ENCODE results near the gene SRGAP2B. TPM values are rescaled to one million over a fixed set of nuclear protein-coding genes. Genes with fewer than 3 reads are reported as not detected.
"Not testable (repeated sequence)": the region's sequence is repeated elsewhere in the genome, so short reads cannot be mapped to it uniquely, and the experiment has no call there.

The SRGAP2B gene
- total RNA-seq, 2 experiments from 2014 or later = 15.0 to 15.6 TPM

- not testable (repeated sequence) for H3K9me3 Mint-ChIP-seq, H3K27ac Mint-ChIP-seq, DNase-seq, H3K27me3 Mint-ChIP-seq, H3K4me3 Mint-ChIP-seq, H3K36me3 Mint-ChIP-seq, H3K4me1 Mint-ChIP-seq
Measured at GRCh38 chr1:145111674-145112073, 16.5 kb upstream of the SRGAP2B start.

- not testable (repeated sequence) for H3K4me1 Mint-ChIP-seq, H3K27ac Mint-ChIP-seq, H3K27me3 Mint-ChIP-seq, DNase-seq, H3K36me3 Mint-ChIP-seq, H3K4me3 Mint-ChIP-seq, H3K9me3 Mint-ChIP-seq
Measured at GRCh38 chr1:145103294-145103693, 8.2 kb upstream of the SRGAP2B start.

- not testable (repeated sequence) for H3K4me1 Mint-ChIP-seq, H3K27ac Mint-ChIP-seq, H3K36me3 Mint-ChIP-seq, DNase-seq, H3K4me3 Mint-ChIP-seq, H3K27me3 Mint-ChIP-seq, H3K9me3 Mint-ChIP-seq
Measured at GRCh38 chr1:145101725-145102124, 6.6 kb upstream of the SRGAP2B start.

- H3K36me3 Mint-ChIP-seq, H3K4me1 Mint-ChIP-seq, H3K9me3 Mint-ChIP-seq, H3K27me3 Mint-ChIP-seq, H3K27ac Mint-ChIP-seq: not testable (repeated sequence)
- H3K4me3 Mint-ChIP-seq = peak overlapping the region; percentile 60
- peak; percentile 15 for DNase-seq
Measured at GRCh38 chr1:145094655-145095211, 395 bp downstream of the SRGAP2B start.

GRCh38 chr1:145093517-145094149 lies 1.5 kb downstream of the SRGAP2B start:
- H3K4me3 Mint-ChIP-seq = peak overlapping the region; percentile 90
- not testable (repeated sequence) for H3K27ac Mint-ChIP-seq

GRCh38 chr1:145082483-145083255 lies 12.5 kb downstream of the SRGAP2B start:
- H3K9me3 Mint-ChIP-seq, H3K27ac Mint-ChIP-seq, H3K36me3 Mint-ChIP-seq, DNase-seq, H3K27me3 Mint-ChIP-seq, H3K4me1 Mint-ChIP-seq, H3K4me3 Mint-ChIP-seq: not testable (repeated sequence)

More at GRCh38 chr1:145093517-145094149, 1.5 kb downstream of the SRGAP2B start:
- not testable (repeated sequence) for H3K4me1 Mint-ChIP-seq, H3K36me3 Mint-ChIP-seq, H3K27me3 Mint-ChIP-seq, H3K9me3 Mint-ChIP-seq
- peak; percentile 3 for DNase-seq

- not testable (repeated sequence) for H3K36me3 Mint-ChIP-seq, H3K27me3 Mint-ChIP-seq, H3K27ac Mint-ChIP-seq, DNase-seq, H3K4me3 Mint-ChIP-seq, H3K4me1 Mint-ChIP-seq, H3K9me3 Mint-ChIP-seq
Measured at GRCh38 chr1:145080193-145080592, 14.9 kb downstream of the SRGAP2B start.

GRCh38 chr1:145079737-145080136 lies 15.4 kb downstream of the SRGAP2B start:
- H3K27me3 Mint-ChIP-seq, H3K9me3 Mint-ChIP-seq, H3K4me1 Mint-ChIP-seq, H3K36me3 Mint-ChIP-seq, H3K4me3 Mint-ChIP-seq, DNase-seq, H3K27ac Mint-ChIP-seq: not testable (repeated sequence)

- H3K27me3 Mint-ChIP-seq, DNase-seq, H3K36me3 Mint-ChIP-seq, H3K4me1 Mint-ChIP-seq, H3K4me3 Mint-ChIP-seq, H3K9me3 Mint-ChIP-seq, H3K27ac Mint-ChIP-seq: not testable (repeated sequence)
Measured at GRCh38 chr1:145078787-145079370, 16.2 kb downstream of the SRGAP2B start.

- not testable (repeated sequence) for H3K9me3 Mint-ChIP-seq, H3K4me3 Mint-ChIP-seq, DNase-seq, H3K27ac Mint-ChIP-seq, H3K4me1 Mint-ChIP-seq, H3K36me3 Mint-ChIP-seq, H3K27me3 Mint-ChIP-seq
Measured at GRCh38 chr1:145077872-145078786, 17.0 kb downstream of the SRGAP2B start.

- H3K27me3 Mint-ChIP-seq, H3K4me3 Mint-ChIP-seq, H3K27ac Mint-ChIP-seq, H3K9me3 Mint-ChIP-seq, DNase-seq, H3K4me1 Mint-ChIP-seq, H3K36me3 Mint-ChIP-seq: not testable (repeated sequence)
Measured at GRCh38 chr1:145076877-145077276, 18.3 kb downstream of the SRGAP2B start.

- not testable (repeated sequence) for H3K27me3 Mint-ChIP-seq, H3K4me1 Mint-ChIP-seq, DNase-seq, H3K36me3 Mint-ChIP-seq, H3K9me3 Mint-ChIP-seq, H3K27ac Mint-ChIP-seq, H3K4me3 Mint-ChIP-seq
Measured at GRCh38 chr1:145074021-145074559, 21.0 kb downstream of the SRGAP2B start.

GRCh38 chr1:145071569-145071968 lies 23.6 kb downstream of the SRGAP2B start:
- not testable (repeated sequence) for H3K27ac Mint-ChIP-seq, H3K27me3 Mint-ChIP-seq, DNase-seq, H3K4me1 Mint-ChIP-seq, H3K36me3 Mint-ChIP-seq, H3K4me3 Mint-ChIP-seq, H3K9me3 Mint-ChIP-seq

GRCh38 chr1:145066486-145066885 lies 28.6 kb downstream of the SRGAP2B start:
- not testable (repeated sequence) for H3K27ac Mint-ChIP-seq, H3K9me3 Mint-ChIP-seq, H3K36me3 Mint-ChIP-seq, DNase-seq, H3K27me3 Mint-ChIP-seq, H3K4me3 Mint-ChIP-seq, H3K4me1 Mint-ChIP-seq
